Right lobe of liver (tissue), 6 donors: ENCODE data around the gene SYTL3. TPM values are rescaled to one million over a fixed set of nuclear protein-coding genes. Genes with fewer than 3 reads are reported as not detected.

Experiments
- ATAC-seq, 4 donors: fragments of 200-7000 bp; cut with Tn5 transposase; one replicate each; pipeline ENCODE4 v1.9.1; 2020; ENCODE audit warnings: mild to moderate bottlenecking in 4 of 4, moderate library complexity in 4 of 4
- DNase-seq, 3 donors: peaks; one replicate each; pipeline ENCODE4 v3.0.0-alpha.2; 2020
- H3K27ac ChIP-seq, 3 donors: fragments of 200-600 bp; one replicate each; pipeline ENCODE4 v1.8.0; 2022
- H3K27me3 ChIP-seq, 2 donors: fragments of 200-600 bp; one replicate each; pipeline ENCODE4 v1.8.0; 2022
- H3K36me3 ChIP-seq, 4 donors: fragments of 200-600 bp; sonication (generic) in 1 of 4; one replicate each; pipeline versions ENCODE4 v1.5.1 to v1.8.0; 2017 to 2022; ENCODE audit warnings: control low read depth in 1 of 4
- H3K4me1 ChIP-seq, 4 donors: fragments of 200-600 bp; sonication (generic) in 1 of 4; one replicate each; pipeline versions ENCODE4 v1.5.1 to v1.8.0; 2017 to 2022; ENCODE audit warnings: control low read depth in 1 of 4
- H3K4me3 ChIP-seq, 3 donors: fragments of 200-600 bp; one replicate each; pipeline ENCODE4 v1.8.0; 2022
- H3K9me3 ChIP-seq, 4 donors: fragments of 200-600 bp; sonication (generic) in 1 of 4; one replicate each; pipeline versions ENCODE4 v1.5.1 to v1.8.0; 2017 to 2022; ENCODE audit warnings: control low read depth in 1 of 4
- POLR2A ChIP-seq: fragments of 450-650 bp; IDR thresholded peaks from one replicate; pipeline ENCODE4 v1.6.1; 2017; ENCODE audit warnings: antibody characterized with exemption, mild to moderate bottlenecking
- WGBS: methylation state at CpG from one replicate; pipeline ENCODE4 v1.1.6; 2018; ENCODE audit warnings: low coverage, low lambda C conversion rate; ENCODE audit not compliant: insufficient coverage; ENCODE audit errors: missing lambda C conversion rate; 5-methylcytosine and 5-hydroxymethylcytosine counted together
- intact Hi-C, 2 donors: fragments of 100-400 bp; cut with DNase I; formaldehyde crosslinking; loops; one replicate each; pipeline versions ENCODE4 v1.11.2 to v1.14.1; 2022
- total RNA-seq, 6 experiments: library from RNA; depleted of rRNA in 2 of 6; stranded (reverse); fragments of >200 nt in 2 of 6; fragmentation: NEBNext Ultra II Directional in 3 of 6; extraction: Animal tissue kit (Norgen Biotek cat#: 25700) in 3 of 6; gene quantifications; one replicate each; pipeline versions ENCODE4 v1.1.0 to v1.2.4, GENCODE V29; 2016 to 2023
- TF ChIP-seq, protein P1 (sequence below), 4 donors: fragments of 200-600 bp in 3 of 4; fragments of 450-650 bp in 1 of 4; IDR thresholded peaks; one replicate each; pipeline versions ENCODE4 v1.5.1 to v1.8.0; 2016 to 2022; ENCODE audit warnings: antibody characterized with exemption in 4 of 4, mild to moderate bottlenecking in 2 of 4
- donor health status: DM: no; HTN: yes; CAD: no.
- donor health status: DM: no; HTN: no; CAD: no.
- donor health status: DM: no; HTN: no; CAD: no.
- donor health status: DM: no; HTN: yes; CAD: no.
- donor health status: DM: no; HTN: yes; CAD: no.

Gene SYTL3
- total RNA-seq, 6 experiments from 2014 or later, result 0.66 to 1.7 (median 1.0) TPM

DNA sequence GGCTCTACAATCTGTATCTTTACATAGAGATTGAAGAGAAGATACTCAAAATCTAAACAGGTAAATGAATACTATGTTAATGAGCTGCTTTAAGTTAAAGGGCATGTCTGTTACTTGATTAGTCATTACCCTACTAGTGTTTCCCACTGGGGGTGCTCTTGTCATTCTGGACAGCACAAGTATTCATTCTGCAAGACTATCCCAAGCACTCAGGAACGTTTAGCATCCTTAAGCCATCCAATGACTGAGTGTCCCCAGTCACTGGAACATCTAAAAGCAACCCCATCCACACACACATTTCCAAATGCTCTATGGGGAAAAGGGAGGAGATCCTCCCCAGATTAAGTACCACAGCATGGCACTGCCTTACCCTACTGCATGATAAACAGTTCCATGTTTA is 143.6 kb downstream of the SYTL3 start:
- DNase-seq, result no peak
- WGBS, result 27% methylated on average over 1 of the region's 1 CpG
- ATAC-seq, result peak; percentile 45 to 55 (median 53)
- Histone ChIP-seq H3K4me3 (no peak overlapping the region), H3K9me3 (no peaks in the 10 kb centered on the region), H3K27ac (no peak overlapping the region), H3K27me3 (no peaks in the 10 kb centered on the region), H3K36me3 (peaks cover 0 to 2% (median 0%) of the 10 kb centered on the region in 4 donors), H3K4me1 (peaks cover 0 to 40% (median 5%) of the 10 kb centered on the region in 4 donors)
- no peak for TF ChIP-seq POLR2A
- TF ChIP-seq, protein P1, sequence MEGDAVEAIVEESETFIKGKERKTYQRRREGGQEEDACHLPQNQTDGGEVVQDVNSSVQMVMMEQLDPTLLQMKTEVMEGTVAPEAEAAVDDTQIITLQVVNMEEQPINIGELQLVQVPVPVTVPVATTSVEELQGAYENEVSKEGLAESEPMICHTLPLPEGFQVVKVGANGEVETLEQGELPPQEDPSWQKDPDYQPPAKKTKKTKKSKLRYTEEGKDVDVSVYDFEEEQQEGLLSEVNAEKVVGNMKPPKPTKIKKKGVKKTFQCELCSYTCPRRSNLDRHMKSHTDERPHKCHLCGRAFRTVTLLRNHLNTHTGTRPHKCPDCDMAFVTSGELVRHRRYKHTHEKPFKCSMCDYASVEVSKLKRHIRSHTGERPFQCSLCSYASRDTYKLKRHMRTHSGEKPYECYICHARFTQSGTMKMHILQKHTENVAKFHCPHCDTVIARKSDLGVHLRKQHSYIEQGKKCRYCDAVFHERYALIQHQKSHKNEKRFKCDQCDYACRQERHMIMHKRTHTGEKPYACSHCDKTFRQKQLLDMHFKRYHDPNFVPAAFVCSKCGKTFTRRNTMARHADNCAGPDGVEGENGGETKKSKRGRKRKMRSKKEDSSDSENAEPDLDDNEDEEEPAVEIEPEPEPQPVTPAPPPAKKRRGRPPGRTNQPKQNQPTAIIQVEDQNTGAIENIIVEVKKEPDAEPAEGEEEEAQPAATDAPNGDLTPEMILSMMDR (IDR thresholded peaks at IDR 0.05), result peak; percentile 24 to 38 (median 31)
- intact Hi-C loops, result no loop called here

DNA sequence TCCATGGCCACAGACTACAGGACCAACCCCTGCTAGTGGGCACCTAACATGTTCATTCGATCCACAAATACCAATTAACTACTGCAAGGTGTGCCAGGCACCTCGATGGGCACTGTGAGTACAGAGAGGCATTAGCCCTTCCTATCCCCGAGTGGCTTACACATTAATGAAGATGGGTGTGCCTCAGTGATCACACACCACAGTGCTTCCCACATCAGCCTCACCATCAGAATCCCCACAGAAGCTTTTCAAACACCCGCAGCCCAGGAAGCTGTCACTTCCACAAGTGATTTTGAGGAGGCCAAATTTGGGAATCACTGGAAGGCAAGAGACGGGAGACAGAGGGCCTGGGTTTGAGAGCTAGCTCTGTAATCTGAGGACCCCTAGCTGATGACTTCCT is 145.7 kb downstream of the SYTL3 start:
- WGBS, result 82% methylated on average over 3 of the region's 5 CpGs
- intact Hi-C loops, result no loop called here
- ATAC-seq, result no peak

DNA sequence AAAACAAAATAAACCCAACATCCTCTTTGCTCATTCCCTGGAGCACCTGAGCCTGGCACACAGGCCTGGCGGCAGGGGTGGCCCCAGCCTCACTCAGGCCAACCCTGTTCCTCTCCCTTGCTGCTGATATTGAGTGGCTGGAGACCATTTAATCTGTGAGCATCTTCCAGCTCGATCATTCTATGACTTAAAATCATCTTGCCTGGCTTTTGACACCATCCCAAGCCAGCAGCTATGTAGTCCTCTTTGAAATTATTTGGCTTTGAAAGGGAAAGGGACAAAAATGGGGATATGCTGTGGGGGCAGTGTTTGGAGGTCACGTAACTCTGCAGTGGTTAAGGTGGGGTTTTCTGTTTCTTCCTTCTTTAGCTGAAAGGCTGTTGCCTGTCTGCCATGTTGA is 146.5 kb downstream of the SYTL3 start:
- Histone ChIP-seq H3K27me3 (no peaks in the 10 kb centered on the region), H3K27ac (no peak overlapping the region), H3K4me1 (peaks cover 0 to 50% (median 15%) of the 10 kb centered on the region in 4 donors), H3K4me3 (no peak overlapping the region), H3K36me3 (no peaks in the 10 kb centered on the region), H3K9me3 (no peaks in the 10 kb centered on the region)
- TF ChIP-seq, protein P1 (IDR thresholded peaks at IDR 0.05), result no peak
- no peak for TF ChIP-seq POLR2A
- DNase-seq (no peak), ATAC-seq (no peak)
- intact Hi-C loops, result no loop called here
- 100% methylated on average over 1 of the region's 3 CpGs for WGBS

More for the DNA sequence above, 145.7 kb downstream of the SYTL3 start:
- Histone ChIP-seq H3K27ac (no peak overlapping the region), H3K4me1 (peaks cover 0 to 42% (median 12%) of the 10 kb centered on the region in 4 donors), H3K27me3 (no peaks in the 10 kb centered on the region), H3K36me3 (no peaks in the 10 kb centered on the region), H3K9me3 (no peaks in the 10 kb centered on the region), H3K4me3 (no peak overlapping the region)
- TF ChIP-seq, protein P1 (IDR thresholded peaks at IDR 0.05), result no peak
- TF ChIP-seq POLR2A, result no peak
- DNase-seq, result no peak

DNA sequence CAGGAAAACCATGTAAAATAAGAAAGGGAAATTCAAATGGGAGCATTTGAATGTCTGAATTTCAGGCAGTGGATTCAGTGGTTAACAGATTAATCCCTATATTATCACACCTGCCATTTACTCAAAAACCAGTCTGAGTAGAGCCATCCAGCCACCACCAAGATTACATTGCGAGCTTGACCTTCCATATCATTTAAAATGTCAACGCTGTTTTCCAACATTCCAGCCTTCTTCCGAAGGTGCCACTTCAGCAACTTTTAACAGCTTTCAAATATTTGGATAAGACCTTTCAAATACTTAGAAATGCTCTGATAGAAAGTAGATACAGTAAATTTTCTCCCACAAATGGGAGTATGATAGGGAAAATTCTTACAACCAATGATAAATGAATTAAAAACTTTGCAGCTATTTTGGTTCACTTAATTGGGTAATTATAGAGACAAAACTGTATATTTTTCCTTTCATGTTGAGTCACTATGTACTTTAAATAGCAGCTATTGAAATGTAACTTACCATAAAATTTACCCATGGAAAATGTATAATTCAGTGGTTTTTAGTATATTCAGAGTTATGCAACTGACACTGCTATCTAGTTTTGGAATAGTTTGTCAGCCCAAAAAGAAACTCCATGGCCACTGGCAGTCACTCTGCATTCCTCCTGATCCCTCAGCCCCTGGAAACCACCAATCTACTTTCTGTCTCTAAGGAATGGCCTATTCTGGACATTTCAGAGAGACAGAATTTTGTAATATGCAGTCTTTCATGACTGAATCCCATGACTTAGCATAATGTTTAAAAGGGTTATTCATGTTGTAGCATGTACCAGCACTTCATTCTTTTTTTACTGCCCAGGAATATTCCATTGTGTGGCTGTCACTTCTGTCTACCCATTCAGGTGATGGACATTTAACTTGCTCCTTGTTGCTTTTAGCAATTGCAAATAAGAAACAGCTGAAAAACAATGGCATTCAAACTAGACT is 147.8 kb downstream of the SYTL3 start:
- H3K27ac ChIP-seq, result peak overlapping the region in 2 of 3 donors; percentile 79 to 83
- no peaks in the 10 kb centered on the region for H3K27me3 ChIP-seq
- DNase-seq (no peak), ATAC-seq (no peak)
- 31% methylated on average over 3 of the region's 3 CpGs for WGBS
- no peaks in the 10 kb centered on the region for H3K36me3 ChIP-seq
- intact Hi-C loops, result no loop called here
- TF ChIP-seq, protein P1 (IDR thresholded peaks at IDR 0.05), result no peak
- TF ChIP-seq POLR2A, result no peak
- peaks cover 0 to 60% (median 15%) of the 10 kb centered on the region in 4 donors for H3K4me1 ChIP-seq
- no peaks in the 10 kb centered on the region for H3K9me3 ChIP-seq
- no peak overlapping the region for H3K4me3 ChIP-seq
